Testis (tissue), 3 donors: ENCODE measurements around the gene A4GNT. TPM values are rescaled to one million over a fixed set of nuclear protein-coding genes. Genes with fewer than 3 reads are reported as not detected.
A peak's percentile ranks its signal among the peaks of the same experiment; 100 is the strongest.

Source experiments
- DNase-seq: peaks from one replicate; pipeline ENCODE4 v3.0.0-alpha.2; 2019
- H3K27ac ChIP-seq, 2 donors: fragments of 200-600 bp; sonication (generic); one replicate each; pipeline ENCODE4 v1.5.1; 2019
- H3K27me3 ChIP-seq: fragments of 200-600 bp; sonication (generic); one replicate; pipeline ENCODE4 v1.5.1; 2019
- H3K36me3 ChIP-seq: fragments of 200-600 bp; sonication (generic); one replicate; pipeline ENCODE4 v1.5.1; 2017; ENCODE audit warnings: low read depth; ENCODE audit errors: missing control alignments
- H3K4me1 ChIP-seq: fragments of 200-600 bp; sonication (generic); one replicate; pipeline ENCODE4 v1.5.1; 2019
- H3K4me3 ChIP-seq, 2 donors: fragments of 200-600 bp; sonication (generic); one replicate each; pipeline ENCODE4 v1.5.1; 2017 to 2019
- H3K9me3 ChIP-seq: fragments of 200-600 bp; sonication (generic); one replicate; pipeline ENCODE4 v1.5.1; 2017
- CTCF ChIP-seq, 3 experiments: fragments of 450-650 bp in 2 of 3; fragments of 200-600 bp in 1 of 3; sonication (generic) in 1 of 3; IDR thresholded peaks; one replicate each; pipeline ENCODE4 v1.5.1; 2016 to 2019; ENCODE audit warnings: antibody characterized with exemption in 3 of 3, mild to moderate bottlenecking in 2 of 3, moderate library complexity in 1 of 3
- POLR2A ChIP-seq: fragments of 450-650 bp; IDR thresholded peaks from one replicate; pipeline ENCODE4 v1.6.1; 2017; ENCODE audit warnings: antibody characterized with exemption, mild to moderate bottlenecking, moderate library complexity
- WGBS, 2 donors: methylation state at CpG; one replicate each; pipeline ENCODE4 v1.1.5; 2018; 5-methylcytosine and 5-hydroxymethylcytosine counted together
- intact Hi-C: fragments of 100-400 bp; cut with DNase I; formaldehyde crosslinking; loops from one replicate; pipeline ENCODE4 v1.15.1; 2023; ENCODE audit warnings: low total_unique reads
- polyA plus RNA-seq: library from polyadenylated mRNA; stranded (reverse); fragments of 350-450 nt; fragmentation: Illumina TruSeq; extraction: RNeasy Lipid Tissue Mini Kit (QIAGEN cat#74804); gene quantifications from one replicate; pipeline ENCODE4 v1.2.3, GENCODE V29; 2014; ENCODE audit warnings: low read depth, low replicate concordance; ENCODE audit not compliant: insufficient read depth
- total RNA-seq, 2 donors: library from RNA; depleted of rRNA; stranded (reverse); fragments of >200 nt; gene quantifications; one replicate each; pipeline ENCODE4 v1.2.3, GENCODE V29; 2016

The A4GNT gene
- total and polyA plus RNA-seq, 3 donors from 2014 or later: not detected

- Histone ChIP-seq H3K27ac (peak within 1 kb of the TSS; percentile 92 to 94), H3K4me3 (peak within 1 kb of the TSS; percentile 78 to 89), H3K36me3 (no peaks in the 10 kb centered on the region), H3K4me1 (peaks cover 3% of the 10 kb centered on the region), H3K9me3 (no peaks in the 10 kb centered on the region), H3K27me3 (no peaks in the 10 kb centered on the region)
- peak; percentile 80 for DNase-seq
- 0 to 1% methylated on average over 44 to 65 of the region's 86 CpGs for whole genome bisulfite sequencing, 2 donors
- TF ChIP-seq POLR2A: no peak
- TF ChIP-seq CTCF (IDR thresholded peaks at IDR 0.05): peak; percentile 41 to 50 (median 42)
- intact Hi-C loops: loop anchor here (5.0 kb wide), 1 partner anchor 43 kb away; no protein-coding TSS in a partner anchor
These were observed 16.9 kb downstream of the A4GNT start, which contains the start of gene DZIP1L for GRCh38 chr3:138114988-138115971. TSS of gene DZIP1L (minus strand) at chr3:138115608. CDS start at chr3:138103971, 11,637 bp downstream.

- Histone ChIP-seq H3K36me3 (no peaks in the 10 kb centered on the region), H3K9me3 (no peaks in the 10 kb centered on the region), H3K4me1 (peaks cover 3% of the 10 kb centered on the region), H3K27ac (peak overlapping the region; percentile 92 to 94), H3K4me3 (peak overlapping the region; percentile 78 to 89), H3K27me3 (no peaks in the 10 kb centered on the region)
- intact Hi-C loops: no loop called here
- 3 to 6% methylated on average over 8 to 9 of the region's 9 CpGs for WGBS, 2 donors
- TF ChIP-seq POLR2A: no peak
- TF ChIP-seq CTCF (IDR thresholded peaks at IDR 0.05): no peak
- no peak for DNase-seq
These were observed 17.7 kb downstream of the A4GNT start for GRCh38 chr3:138114431-138114918.

- peaks cover 3% of the 10 kb centered on the region for H3K4me1 ChIP-seq
- TF ChIP-seq POLR2A: no peak
- no peaks in the 10 kb centered on the region for H3K36me3 ChIP-seq
- no peak overlapping the region for H3K27ac ChIP-seq
- H3K9me3 ChIP-seq: no peaks in the 10 kb centered on the region
- WGBS, 2 donors: 86 to 97% methylated on average over 1 of the region's 1 CpG
- no peak for DNase-seq
- intact Hi-C loops: no loop called here
- H3K4me3 ChIP-seq: no peak overlapping the region
- H3K27me3 ChIP-seq: no peaks in the 10 kb centered on the region
These were observed 18.9 kb downstream of the A4GNT start for GRCh38 chr3:138113326-138113725.

GRCh38 chr3:138112362-138112761 lies 19.8 kb downstream of the A4GNT start:
- H3K27ac ChIP-seq: no peak overlapping the region
- intact Hi-C loops: no loop called here
- TF ChIP-seq CTCF (IDR thresholded peaks at IDR 0.05): no peak
- TF ChIP-seq POLR2A: no peak
- H3K27me3 ChIP-seq: no peaks in the 10 kb centered on the region
- no peaks in the 10 kb centered on the region for H3K9me3 ChIP-seq
- no peaks in the 10 kb centered on the region for H3K36me3 ChIP-seq
- WGBS, 2 donors: 86 to 94% methylated on average over 8 of the region's 8 CpGs
- H3K4me1 ChIP-seq: peaks cover 3% of the 10 kb centered on the region
- no peak overlapping the region for H3K4me3 ChIP-seq
- no peak for DNase-seq

GRCh38 chr3:138105598-138105997 lies 26.6 kb downstream of the A4GNT start:
- Histone ChIP-seq H3K4me1 (no peaks in the 10 kb centered on the region), H3K4me3 (no peak overlapping the region), H3K36me3 (no peaks in the 10 kb centered on the region), H3K27ac (no peak overlapping the region), H3K9me3 (no peaks in the 10 kb centered on the region), H3K27me3 (no peaks in the 10 kb centered on the region)
- WGBS, 2 donors: 94% methylated on average over 1 of the region's 1 CpG
- TF ChIP-seq POLR2A: no peak
- TF ChIP-seq CTCF (IDR thresholded peaks at IDR 0.05): no peak
- no peak for DNase-seq
- intact Hi-C loops: no loop called here
